Ishikawa (cell line): Measurements from ENCODE around the gene PCNX4.

ENCODE experiments used
- CEBPB ChIP-seq: IDR thresholded peaks from 2 replicates; pipeline ENCODE4 v1.6.1; 2012
- EP300 ChIP-seq: IDR thresholded peaks from 2 replicates; pipeline ENCODE4 v1.6.1; 2012; ENCODE audit warnings: borderline replicate concordance
- FOXM1 ChIP-seq: IDR thresholded peaks from 2 replicates; pipeline ENCODE4 v1.6.1; 2012; ENCODE audit warnings: low read depth, borderline replicate concordance
- NFIC ChIP-seq: IDR thresholded peaks from 2 replicates; pipeline ENCODE4 v1.6.1; 2012
- ZBTB7A ChIP-seq: IDR thresholded peaks from 2 replicates; pipeline ENCODE4 v1.6.1; 2012; ENCODE audit warnings: low read depth
- TF ChIP-seq, protein P1 (sequence below): IDR thresholded peaks from 2 replicates; pipeline ENCODE4 v1.6.1; 2012
- TF ChIP-seq, protein P2 (sequence below): IDR thresholded peaks from 2 replicates; pipeline ENCODE4 v1.6.1; 2012; ENCODE audit warnings: low read depth, mild to moderate bottlenecking
- TF ChIP-seq, protein P3 (sequence below): IDR thresholded peaks from 2 replicates; pipeline ENCODE4 v1.6.1; 2012

DNA sequence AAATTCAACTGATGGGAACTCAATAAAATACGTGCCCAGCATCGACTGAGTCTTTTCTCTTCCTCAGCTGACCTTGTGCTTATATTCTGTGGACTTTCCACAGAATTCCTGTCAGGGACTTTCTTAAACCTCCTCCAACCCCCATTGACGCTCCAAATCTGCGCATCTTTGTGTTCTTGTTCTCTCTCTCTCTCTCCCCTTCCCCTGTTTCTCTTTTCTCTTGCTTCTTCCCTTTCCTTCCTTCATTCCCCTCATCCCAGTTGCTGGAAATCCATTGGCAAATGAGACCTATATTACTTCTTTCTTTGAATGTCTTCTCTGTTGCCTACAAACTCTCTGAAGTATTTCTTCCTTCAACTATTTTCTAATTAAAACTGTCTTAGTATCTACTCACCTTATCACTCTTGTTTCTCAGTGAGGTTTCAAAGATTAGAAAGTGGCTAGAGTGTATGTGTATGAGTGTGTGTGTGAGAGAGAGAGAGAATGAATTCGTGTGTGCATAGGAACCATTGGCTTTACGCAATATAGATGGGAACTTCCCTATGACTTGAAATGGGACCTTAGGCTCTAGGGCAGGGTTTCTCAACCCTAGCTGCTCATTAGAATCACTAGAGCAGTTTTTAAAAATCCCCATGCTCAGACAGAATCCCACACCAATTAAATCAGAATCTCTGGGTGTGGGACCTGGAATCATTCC, 115.3 kb downstream of the PCNX4 start:
- no peak for TF ChIP-seq CEBPB
- TF ChIP-seq NFIC: no peak
- TF ChIP-seq, protein P1, sequence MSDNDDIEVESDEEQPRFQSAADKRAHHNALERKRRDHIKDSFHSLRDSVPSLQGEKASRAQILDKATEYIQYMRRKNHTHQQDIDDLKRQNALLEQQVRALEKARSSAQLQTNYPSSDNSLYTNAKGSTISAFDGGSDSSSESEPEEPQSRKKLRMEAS: no peak
- TF ChIP-seq, protein P2, sequence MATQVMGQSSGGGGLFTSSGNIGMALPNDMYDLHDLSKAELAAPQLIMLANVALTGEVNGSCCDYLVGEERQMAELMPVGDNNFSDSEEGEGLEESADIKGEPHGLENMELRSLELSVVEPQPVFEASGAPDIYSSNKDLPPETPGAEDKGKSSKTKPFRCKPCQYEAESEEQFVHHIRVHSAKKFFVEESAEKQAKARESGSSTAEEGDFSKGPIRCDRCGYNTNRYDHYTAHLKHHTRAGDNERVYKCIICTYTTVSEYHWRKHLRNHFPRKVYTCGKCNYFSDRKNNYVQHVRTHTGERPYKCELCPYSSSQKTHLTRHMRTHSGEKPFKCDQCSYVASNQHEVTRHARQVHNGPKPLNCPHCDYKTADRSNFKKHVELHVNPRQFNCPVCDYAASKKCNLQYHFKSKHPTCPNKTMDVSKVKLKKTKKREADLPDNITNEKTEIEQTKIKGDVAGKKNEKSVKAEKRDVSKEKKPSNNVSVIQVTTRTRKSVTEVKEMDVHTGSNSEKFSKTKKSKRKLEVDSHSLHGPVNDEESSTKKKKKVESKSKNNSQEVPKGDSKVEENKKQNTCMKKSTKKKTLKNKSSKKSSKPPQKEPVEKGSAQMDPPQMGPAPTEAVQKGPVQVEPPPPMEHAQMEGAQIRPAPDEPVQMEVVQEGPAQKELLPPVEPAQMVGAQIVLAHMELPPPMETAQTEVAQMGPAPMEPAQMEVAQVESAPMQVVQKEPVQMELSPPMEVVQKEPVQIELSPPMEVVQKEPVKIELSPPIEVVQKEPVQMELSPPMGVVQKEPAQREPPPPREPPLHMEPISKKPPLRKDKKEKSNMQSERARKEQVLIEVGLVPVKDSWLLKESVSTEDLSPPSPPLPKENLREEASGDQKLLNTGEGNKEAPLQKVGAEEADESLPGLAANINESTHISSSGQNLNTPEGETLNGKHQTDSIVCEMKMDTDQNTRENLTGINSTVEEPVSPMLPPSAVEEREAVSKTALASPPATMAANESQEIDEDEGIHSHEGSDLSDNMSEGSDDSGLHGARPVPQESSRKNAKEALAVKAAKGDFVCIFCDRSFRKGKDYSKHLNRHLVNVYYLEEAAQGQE: no peak
- no peak for TF ChIP-seq EP300
- no peak for TF ChIP-seq ZBTB7A
- no peak for TF ChIP-seq FOXM1
- TF ChIP-seq, protein P3, sequence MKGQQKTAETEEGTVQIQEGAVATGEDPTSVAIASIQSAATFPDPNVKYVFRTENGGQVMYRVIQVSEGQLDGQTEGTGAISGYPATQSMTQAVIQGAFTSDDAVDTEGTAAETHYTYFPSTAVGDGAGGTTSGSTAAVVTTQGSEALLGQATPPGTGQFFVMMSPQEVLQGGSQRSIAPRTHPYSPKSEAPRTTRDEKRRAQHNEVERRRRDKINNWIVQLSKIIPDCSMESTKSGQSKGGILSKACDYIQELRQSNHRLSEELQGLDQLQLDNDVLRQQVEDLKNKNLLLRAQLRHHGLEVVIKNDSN: no peak
